ENCODE measurements around the gene PACSIN2.
"Not testable (repeated sequence)": the region's sequence is repeated elsewhere in the genome, so short reads cannot be mapped to it uniquely, and the experiment has no call there.

Gene PACSIN2

DNA sequence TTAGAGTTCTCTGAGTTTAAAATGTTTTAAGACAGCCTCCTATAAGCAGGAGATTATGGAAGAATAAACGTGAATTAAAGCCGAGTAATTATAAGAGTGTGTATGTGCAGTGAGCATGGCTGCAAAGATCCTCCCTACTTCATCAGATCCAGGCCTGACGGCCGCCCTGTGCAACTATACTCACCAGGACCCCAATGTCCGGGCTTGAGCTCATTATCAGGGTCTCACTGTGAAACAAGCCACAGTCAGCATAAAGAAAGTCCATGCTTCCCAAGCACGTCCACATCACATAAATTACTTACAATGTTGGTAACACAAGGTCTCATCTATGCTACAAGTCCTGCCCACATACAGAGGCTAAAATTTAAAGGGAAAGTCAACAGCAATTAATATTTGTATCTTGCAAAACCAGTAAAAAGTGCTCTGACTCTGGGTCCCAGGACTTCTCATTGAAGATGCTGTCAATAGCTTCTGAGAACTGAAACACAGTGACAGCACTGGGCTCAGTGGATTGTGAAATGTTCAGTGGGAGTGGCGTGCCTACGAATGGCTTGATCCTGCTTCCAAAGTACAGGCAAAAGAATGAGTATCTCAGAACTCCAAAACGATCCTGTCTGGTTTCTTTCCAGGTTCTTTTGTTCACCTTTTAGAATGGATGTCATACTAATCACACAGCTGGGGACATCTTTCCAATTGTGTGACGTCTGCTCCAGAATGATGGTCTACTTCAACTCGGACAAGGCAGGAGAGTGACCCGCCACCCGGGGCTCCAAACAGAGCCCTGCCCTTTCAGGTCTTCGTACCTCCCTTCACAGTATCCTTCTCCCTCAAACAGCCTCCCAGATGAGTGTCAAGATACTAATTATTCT, 85.7 kb downstream of the PACSIN2 start:
- DNase-seq (ENCODE audit: low read depth in 1 of 2, low spot score in 1 of 2), result no peak

DNA sequence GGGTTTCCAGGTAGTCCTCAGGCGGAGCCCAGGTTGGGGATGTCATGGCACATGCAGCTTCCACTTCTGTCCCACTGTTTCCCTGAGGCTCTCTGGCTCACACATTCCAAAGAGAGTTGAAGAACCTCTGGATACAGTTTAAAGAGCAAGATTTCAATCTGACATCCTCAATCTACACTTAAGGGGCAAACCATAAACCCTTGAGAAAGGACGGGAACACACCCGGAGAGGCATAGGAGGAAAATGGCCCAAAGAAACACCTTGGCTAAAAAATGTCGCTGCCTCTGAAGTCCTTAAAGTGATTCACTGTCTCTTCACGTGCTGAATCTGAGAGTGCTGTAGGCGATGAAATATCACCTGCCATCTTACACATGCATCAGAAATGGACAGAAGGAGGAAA, 87.0 kb downstream of the PACSIN2 start:
- no peak for DNase-seq (ENCODE audit: low read depth in 1 of 2, low spot score in 1 of 2)

DNA sequence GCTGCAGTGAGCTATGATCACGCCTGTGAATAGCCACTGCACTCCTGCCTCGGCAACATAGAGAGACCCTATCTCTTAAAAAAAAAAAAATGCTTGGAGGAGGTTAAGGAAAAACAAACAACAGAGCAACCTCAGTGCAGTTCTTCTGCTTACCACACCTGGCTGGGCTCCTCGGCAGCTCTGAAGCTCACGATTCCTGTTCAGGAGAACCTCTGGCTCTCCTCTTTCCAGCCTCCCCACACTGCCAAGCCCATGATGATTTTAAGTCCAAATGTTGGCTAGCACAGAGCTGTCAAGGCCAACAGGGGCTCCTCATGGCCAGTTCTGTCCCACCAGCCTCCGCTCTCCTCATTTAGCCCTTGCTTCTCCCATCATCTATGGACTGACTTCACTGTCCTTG, 88.2 kb downstream of the PACSIN2 start:
- no peak for DNase-seq (ENCODE audit: low read depth in 1 of 2, low spot score in 1 of 2)

DNA sequence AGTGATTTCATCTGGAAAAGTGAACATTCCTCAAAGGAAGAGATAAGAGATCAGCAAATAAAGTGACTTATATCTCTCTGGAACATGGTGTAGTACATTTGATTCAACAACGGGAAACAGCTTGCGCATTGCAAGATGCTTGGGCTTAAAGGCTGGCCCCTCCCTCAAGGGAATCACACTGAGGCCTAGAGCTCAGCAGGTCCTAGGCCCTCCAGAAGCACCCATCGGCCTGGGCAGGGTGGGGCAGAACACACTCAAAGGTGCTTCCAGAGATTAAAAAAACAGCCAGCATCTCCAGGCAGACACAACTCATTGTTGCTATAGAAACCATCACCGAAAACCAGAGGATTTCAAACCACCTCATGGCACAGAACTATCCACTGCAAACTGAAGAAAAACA, 88.8 kb downstream of the PACSIN2 start:
- no peak for DNase-seq (ENCODE audit: low read depth in 1 of 2, low spot score in 1 of 2)

- no peak for DNase-seq (ENCODE audit: low read depth in 1 of 2, low spot score in 1 of 2)
Measured at GRCh38 chr22:42925598-42925997, 89.4 kb downstream of the PACSIN2 start.

DNA sequence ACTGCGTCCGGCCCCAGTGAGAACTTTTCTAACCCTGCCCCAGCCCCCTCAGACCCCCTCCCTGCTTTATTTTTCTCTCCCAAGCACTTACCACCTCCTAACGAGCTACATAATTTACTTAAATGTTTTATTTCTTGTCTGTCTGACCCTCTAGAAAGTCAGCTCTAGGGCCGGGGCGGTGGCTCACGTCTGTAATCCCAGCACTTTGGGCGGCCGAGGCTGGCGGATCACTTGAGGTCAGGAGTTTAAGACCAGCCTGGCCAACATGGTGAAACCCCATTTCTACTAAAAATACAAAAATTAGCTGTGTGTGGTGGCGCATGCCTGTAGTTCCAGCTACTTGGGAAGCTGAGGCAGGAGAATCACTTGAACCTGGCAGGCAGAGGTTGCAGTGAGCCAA, 89.9 kb downstream of the PACSIN2 start:
- not testable (repeated sequence) for DNase-seq (ENCODE audit: low read depth in 1 of 2, low spot score in 1 of 2)

DNA sequence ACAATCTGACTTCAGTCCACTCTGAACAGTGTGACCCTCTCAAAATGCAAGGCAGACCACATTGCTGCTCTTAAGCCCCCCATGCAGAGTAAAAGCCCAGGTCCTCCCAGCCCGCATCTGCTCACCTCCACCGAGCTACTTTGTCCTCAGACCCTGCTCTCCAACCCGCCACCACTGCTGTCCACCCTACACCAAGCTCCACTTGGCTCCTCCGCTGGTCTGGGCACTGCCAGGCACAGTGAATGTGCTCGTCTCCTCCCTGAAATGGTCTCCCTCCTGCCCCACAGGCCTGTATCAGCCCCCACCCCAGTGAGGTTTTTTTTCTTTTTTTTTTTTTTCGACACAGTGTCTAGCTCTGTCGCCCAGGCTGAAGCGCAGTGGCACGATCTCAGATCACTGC, 90.5 kb downstream of the PACSIN2 start:
- no peak for DNase-seq (ENCODE audit: low read depth in 1 of 2, low spot score in 1 of 2)

GRCh38 chr22:42922374-42923191, 92.4 kb downstream of the PACSIN2 start:
- DNase-seq (ENCODE audit: low read depth in 1 of 2, low spot score in 1 of 2), result no peak

DNA sequence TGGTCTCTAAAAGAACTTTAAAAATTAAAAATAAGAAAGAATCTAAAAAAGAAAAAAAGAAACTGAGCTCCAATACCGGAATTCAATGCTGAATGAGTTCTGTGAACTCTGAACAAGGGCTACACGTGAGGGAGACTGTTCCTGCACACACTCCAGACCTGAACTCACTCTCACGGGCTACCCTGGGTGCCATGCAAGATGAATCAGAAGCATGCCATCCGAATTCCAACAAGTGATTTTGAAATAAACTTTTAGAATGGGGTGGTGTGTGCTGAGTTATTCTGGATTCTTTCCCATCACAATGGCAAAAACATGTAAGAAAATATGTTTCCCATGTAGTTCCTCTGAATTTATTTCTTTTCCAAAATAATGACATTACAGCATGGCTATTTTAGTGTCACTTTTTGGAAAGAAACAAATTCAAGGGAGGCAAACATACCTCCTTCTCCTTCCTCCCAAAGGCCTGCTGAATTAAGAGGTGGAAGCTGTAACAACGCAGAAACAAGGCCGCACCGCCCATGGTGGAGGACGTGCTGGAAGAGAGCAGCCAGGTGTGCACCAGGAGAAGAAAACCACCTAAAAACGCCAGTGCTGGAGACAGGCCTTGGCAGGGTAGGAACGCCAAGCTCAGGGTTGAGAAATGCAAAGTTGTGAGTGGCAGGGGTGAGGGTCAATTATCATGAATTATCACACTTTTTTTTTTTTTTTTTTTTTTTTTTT, 94.7 kb downstream of the PACSIN2 start:
- no peak for DNase-seq (ENCODE audit: low read depth in 1 of 2, low spot score in 1 of 2)

DNA sequence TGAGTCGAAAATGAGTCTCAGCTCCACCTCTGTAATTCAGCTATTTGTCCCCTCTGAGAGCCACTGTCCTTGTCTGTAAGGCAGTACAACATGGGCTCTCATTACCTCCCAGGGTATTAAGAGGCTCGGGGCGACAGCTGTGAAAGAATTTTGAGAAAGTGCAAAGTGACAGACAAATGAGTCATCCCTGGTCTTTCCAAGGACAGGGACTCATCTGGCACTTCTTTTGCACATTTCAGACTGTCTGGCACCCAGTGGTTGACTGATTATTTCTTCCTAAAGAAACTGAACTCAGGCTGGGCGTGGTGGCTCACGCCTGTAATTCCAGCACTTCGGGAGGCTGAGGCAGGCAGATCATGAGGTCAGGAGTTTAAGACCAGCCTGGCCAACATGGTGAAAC, 95.8 kb downstream of the PACSIN2 start:
- DNase-seq (ENCODE audit: low read depth in 1 of 2, low spot score in 1 of 2), result no peak

DNA sequence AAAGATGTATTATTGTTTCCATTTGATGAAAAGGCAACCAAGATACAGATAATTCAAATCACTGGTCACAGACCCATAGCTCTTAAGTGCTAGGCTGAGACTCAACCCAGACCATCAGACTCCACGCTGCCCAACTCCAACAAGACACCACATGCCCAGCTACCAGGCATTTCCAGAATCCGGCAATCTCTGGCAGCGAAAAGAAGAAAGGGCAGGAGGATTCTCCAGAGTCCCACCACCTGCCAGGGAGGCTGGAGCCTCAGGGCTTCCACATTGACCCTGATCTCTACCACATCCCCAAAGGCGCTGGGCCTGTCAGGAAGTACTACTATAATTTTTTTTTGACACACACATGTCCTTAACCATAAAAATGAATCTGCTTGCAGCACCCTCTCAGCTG, 96.4 kb downstream of the PACSIN2 start:
- DNase-seq (ENCODE audit: low read depth in 1 of 2, low spot score in 1 of 2), result no peak

DNA sequence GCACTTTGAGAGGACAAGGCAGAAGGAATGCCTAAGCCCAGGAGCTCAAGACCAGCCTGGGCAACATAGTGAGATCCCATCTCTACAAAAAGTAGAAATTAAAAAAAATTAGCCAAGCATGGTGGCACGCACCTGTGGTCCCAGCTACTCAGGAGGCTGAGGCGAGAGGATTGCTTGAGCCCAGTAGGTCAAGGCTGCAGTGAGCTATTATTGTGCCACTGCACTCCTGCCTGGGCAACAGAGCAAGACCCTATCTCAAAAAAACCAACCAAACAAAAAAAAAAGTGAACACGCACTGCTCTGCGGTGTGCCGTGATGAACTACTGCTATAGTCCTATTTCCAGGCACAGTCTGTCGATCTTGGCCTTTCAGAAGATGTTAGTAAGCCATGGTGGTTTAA, 97.6 kb downstream of the PACSIN2 start:
- DNase-seq (ENCODE audit: low read depth in 1 of 2, low spot score in 1 of 2), result not testable (repeated sequence)

DNA sequence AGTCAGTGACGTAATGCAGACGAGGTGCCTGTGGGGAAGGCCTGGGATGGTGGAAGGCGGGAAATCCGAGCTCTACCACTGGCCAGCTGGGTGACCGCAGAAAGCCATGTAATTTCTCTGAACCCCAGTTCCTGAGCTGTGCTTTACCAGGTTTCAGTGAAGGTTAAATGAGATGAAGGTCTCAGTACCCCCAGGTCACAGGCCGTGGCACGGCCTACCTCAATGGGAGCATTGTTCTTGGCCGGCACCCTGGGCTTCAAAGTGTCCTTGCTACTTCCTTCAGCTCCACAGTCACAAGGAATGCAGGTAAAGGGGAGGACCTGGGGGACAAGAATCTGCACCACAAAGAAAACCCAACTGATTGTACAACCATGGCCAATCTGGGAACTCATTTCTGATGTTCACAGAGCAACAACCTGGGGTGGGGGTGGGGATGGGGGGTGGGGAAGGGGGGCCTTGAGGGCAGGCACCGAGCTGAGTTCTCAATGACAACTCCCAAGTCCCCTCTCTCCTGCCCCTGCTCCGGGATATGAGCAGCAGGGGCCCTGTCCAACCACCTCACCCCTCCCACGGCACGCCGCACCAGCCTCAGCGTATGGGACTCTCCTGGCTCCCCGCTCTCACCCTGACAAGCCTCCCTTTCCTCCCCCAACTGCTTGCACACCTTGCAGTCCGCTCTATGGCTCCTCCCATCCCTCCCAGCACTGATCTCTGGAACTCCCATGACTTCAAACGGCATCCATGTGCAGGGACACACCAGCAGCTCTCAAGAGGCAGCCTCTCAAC, 98.8 kb downstream of the PACSIN2 start:
- no peak for DNase-seq (ENCODE audit: low read depth in 1 of 2, low spot score in 1 of 2)

- no peak for DNase-seq (ENCODE audit: low read depth in 1 of 2, low spot score in 1 of 2)
Measured at GRCh38 chr22:42914511-42915076, 100.4 kb downstream of the PACSIN2 start.

- no peak for DNase-seq (ENCODE audit: low read depth in 1 of 2, low spot score in 1 of 2)
Measured at GRCh38 chr22:42913874-42914510, 101.0 kb downstream of the PACSIN2 start.

DNA sequence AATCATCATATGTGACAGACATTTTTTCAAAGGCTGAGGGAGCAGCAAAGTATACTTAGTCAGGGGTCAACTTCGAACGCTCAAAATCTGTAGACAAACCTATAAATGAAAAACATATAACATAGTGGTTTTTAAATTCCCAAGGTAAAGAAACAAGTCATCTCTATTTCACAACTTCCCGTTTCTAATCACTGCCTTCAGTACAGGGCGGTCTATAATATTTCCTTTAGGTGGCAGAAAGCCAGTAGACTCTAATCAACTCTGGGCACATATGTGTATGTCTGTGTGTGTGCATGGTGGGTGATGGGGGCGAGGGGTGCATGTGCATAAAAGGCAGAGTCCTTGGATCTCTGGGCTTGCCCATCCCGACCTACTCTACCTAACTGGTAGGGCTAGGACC, 102.9 kb downstream of the PACSIN2 start:
- no peak for DNase-seq (ENCODE audit: low read depth in 1 of 2, low spot score in 1 of 2)

DNA sequence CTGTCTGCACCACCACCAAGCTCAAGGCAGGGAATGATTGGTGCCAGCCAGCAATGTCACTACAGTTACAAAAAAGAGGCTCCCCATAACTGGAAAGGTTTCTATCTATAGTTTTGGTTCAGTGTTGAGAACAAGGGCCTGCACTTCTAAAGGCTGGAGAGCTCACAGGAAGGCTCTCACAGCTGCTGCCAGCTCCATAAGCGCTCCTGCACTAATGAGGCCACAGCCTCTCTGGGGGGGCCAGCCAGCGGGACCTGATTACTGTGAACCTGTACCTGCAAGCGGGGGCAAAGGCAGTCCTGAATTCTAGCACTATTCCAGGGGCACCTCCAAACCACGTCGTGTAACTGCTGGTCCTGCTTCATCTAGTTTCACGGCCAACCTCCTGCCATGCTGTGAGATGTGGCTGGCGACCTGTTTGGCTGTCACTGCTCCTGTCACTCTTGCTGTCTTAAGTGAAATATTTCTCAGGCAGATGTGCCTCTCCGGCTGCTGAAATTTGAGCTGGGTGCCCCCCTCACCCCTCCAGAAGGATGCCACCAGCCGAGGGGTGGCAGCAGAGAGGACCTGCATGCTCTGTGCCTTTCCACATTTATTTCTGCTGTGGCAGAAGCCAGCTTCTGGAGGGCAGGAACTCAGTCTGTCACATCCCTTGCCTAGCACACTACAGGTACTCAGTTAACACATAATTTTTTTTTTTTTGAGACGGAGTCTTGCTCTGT, 104.6 kb downstream of the PACSIN2 start:
- DNase-seq (ENCODE audit: low read depth in 1 of 2, low spot score in 1 of 2), result no peak

GRCh38 chr22:42909363-42910058, 105.4 kb downstream of the PACSIN2 start:
- DNase-seq (ENCODE audit: low read depth in 1 of 2, low spot score in 1 of 2), result no peak

DNA sequence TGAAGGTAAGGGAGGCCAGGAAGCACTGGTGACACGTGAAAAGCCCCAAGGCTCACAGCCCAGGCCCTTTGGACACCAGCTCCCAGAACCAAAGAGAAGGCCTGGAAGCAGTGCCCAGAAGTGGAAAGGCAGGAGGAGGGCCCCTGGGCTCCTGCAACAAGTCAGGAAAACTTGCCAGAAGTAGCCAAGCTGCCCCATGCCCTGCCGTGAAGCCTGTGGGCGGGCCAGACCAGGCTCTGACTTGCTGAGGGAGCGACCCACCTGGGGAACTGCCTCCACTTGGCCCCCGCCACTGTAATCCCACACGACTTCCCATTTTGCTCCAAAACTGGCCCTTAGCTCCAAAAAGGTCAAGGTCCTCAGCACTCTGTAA, 106.6 kb downstream of the PACSIN2 start:
- DNase-seq (ENCODE audit: low read depth in 1 of 2, low spot score in 1 of 2), result no peak
